Activated T-cell treated with anti-CD3 and anti-CD28 coated beads for 48 hours (primary cell): ENCODE data around the gene BLCAP.

ENCODE experiments used
- DNase-seq: peaks from one replicate; pipeline ENCODE4 v3.0.0-alpha.2; 2020; ENCODE audit warnings: low read depth

The BLCAP gene

DNA sequence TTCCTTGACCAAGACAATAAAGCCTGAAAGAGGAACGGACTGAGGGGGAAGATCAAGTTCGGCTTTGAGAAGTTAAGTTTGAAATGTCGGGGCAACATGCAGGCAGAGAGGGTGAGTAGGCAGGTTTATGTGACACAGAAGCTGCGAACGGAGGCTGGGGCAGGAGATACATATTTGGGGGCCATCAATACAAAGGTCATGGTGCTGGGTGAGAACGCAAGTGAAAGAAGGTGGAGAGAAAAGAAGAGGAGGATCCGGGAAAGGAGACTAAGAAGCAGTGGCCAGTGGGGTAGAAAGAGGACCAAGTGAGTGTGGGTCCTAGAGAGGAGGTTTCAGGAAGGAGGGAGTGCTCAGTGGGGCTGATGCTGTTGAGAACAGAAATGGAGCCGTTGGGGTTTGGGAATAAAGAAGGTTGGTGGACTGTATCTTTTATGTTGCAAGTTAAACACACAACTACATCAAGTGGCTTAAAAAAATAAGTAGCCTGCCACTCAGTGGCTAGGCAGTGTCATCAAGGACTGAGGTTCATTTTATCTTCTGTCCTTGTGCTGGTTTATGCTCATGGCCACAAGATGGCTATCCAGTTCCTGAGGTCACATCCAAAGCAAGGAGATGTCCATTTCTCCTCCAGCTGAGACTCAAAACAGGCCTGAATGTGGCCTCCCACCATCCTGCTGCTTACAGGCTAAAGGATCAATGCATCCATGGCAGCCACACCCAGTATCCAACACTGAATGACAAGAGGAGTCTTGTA lies 1.7 kb upstream of the BLCAP start:
- DNase-seq, result no peak

DNA sequence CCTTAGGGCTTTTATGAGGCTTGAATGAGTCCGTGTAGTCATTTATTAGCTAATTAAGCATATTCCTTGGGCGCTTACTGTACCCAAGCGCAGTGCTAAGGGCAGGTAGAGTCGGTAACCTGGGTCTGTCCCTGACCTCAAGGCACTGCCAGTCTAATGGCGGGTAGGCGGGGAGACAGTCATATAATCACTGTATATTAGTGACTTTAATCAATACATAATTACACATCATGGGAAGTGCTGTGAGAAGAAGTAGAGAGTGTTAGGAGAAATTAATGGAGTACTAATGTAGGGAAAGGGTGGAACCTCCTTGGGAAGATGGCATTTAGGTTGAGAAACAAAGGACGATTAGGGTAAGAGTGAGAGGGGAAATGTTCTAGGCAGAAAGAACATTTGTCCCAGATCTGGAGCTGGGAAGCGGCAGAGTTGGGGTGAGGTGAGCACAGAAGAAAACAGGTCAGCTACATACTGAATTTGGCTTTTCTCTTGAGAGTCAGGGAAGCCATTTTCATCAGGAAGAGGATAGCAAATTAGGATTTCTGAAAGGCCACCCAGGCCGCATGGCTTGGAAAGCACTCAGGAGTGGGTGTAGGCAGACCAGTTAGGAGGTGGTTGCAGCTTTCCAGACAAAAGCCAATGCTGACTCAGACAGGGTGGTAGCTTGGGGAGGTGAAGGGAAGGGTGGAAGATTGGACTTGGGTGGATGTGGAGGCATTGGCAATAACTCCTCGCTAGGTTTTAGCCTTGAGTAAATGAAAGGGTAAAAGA lies 954 bp upstream of the BLCAP start:
- DNase-seq, result no peak

DNA sequence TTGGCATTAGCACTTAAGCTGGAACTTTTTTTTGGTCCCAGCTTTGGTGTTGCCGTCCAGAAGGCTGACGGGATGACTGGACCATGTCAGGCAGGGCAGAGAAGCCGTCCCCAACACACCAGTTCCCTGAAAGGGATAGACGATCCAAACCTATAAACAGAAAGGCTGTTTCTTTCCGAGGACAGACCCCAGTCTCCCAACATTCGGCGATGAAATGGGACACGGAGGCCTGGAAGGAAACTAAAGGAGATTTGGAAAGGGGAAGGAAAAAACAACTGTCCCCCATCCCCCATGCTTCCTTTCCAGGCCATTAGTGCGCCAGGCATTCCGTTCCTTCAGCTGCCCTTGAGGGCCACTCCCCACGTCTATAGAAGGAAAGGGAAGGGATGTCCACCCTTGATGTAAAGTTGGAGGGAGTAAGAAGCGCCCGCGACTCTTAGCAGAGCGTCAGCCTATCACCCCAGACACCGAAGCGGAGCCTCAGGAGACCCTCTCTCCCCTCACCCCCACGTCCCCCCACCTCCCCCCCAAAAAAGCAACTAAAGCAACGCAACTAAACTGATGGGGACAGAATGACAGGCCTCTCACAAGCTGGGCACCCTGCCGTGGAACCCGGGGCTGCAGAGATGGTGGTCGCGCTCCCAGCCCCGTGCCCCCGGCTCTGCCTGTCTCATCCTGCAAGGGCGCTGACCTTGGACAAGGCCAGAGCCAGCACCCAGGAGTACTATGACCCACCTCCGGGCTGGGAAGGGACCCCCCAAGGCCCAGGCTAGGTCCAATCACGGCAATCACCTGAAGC lies 638 bp downstream of the BLCAP start:
- DNase-seq, result no peak

DNA sequence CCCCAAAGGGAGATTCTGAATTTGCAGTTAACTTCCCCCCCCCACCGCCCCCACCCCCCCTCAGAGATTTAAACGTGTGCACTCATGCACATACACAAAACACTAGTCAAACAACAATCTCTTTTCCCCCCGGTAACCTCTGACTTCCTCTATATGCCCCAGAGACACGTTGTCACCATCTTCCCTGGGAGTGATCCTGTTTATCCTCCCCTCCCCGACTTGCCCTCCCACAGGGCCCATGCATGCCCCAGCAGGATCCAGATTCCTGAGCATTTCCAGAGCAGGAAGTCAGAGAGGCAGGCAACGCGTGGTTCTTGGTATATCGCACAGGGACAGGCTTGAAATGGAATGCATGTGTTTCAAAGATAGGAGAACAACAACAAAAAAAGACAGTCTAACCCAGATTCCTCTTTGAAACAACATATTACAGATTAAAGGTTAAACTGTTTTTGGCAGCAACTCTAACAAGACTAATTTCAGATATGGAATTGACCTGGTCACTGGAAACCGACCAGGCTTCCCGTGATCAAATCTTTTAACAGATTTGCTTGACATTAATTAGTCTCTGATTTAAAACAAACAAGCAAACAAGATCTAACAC lies 1.3 kb downstream of the BLCAP start:
- no peak for DNase-seq

DNA sequence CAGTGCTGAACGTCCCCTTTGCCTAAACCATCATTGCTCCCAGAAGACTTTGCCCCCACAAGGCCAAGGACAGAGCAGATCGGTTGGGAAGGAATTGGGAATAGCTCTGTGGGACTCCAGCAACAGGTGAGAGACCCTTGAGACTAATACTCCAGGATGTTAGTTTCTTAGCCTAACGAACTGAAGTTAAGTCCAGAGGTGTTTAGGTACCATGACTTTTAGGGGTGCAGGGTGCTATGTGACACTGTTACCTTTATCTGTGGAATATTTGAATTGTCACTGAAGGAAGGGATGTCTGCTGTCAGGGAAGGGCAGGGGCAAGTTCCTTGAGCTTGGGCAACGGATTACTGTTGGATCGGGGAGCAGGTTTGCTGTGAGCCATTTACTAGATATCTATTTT lies 1.9 kb downstream of the BLCAP start:
- DNase-seq, result no peak

DNA sequence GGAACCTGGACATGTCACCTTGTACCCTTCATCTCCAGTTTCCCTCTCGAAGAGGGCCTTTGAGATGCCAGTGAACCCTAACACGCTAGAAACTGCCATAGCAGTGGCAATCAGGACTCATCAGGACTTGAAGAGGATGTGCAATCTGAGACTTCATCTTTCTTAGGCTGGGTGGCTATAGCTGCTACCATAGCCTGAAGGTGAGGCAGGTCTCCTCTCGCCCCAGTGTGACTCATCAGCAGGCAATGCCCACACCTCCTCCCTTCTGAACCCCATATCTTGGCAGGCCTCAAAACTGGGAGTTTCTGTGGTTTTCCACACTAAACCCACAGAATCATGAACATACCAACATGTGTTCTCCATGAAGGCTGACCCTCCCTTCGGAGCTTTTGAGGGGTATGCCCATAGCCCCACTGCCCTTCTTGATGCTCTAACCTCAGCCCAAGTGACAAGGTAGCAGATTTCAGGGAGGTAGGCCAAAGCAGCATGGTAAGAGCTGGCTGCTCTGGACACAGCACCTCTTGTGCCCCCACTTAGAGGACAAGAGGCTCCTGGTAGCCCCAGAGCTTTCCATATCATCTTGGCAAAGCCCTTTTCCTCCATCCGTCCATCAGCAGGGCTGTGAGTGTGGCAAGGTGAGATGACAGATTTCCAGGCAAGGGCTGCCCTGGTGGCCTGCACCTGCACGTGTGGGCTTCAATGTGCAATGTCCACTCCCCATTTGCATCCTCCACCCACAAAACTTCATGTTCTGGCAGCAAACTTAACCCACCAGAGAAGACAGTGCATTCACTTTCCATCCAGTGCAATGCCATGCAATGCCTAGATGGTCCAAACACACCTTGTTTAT lies 2.6 kb downstream of the BLCAP start:
- no peak for DNase-seq

DNA sequence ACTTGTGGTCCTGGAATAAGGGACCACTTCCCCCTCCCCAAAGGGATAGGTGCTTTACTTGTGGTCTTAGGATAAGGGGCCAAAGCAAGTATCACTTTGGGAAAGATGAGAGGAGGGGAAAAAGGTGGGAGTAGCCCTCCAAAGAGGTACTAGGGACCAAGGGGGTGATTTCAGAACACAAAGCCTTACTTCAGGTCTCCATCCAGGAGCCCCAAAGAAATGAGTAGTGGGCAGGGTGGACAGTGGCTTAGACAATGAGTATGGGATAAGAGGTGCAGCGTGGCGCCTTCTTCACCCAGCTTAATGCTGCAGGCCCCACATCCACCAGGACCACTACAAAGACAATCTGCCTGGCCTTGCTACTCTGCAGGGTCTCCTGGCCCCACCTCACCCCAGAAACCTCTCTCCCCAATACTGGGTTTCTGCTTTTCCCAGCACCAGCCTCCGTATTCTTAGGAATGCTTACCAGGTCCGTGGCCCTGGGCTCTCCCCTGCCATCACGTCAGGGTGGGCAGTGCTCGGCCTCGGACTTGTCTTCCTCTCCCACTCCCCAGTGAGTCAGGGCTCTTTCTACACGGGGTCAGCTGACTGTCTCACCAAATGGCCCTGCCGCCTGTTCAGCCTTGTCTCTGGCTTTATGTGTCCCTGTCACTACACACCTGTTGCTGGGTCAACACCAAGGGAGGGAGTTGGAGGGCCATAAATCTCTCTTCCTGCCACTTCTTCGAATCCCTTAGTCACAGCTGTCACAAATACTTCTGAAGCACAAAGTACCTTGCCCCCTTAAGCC lies 3.6 kb downstream of the BLCAP start:
- no peak for DNase-seq

DNA sequence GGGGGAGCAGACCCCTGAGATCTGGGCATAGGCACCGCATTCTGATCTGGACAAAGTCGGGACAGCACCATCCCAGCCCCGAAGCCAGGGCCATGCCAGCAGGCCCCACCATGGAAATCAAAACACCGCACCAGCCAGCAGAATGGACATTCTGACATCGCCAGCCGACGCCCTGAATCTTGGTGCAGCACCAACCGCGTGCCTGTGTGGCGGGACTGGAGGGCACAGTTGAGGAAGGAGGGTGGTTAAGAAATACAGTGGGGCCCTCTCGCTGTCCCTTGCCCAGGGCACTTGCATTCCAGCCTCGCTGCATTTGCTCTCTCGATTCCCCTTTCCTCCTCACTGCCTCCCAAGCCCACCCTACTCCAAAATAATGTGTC lies 4.7 kb downstream of the BLCAP start:
- DNase-seq, result no peak

DNA sequence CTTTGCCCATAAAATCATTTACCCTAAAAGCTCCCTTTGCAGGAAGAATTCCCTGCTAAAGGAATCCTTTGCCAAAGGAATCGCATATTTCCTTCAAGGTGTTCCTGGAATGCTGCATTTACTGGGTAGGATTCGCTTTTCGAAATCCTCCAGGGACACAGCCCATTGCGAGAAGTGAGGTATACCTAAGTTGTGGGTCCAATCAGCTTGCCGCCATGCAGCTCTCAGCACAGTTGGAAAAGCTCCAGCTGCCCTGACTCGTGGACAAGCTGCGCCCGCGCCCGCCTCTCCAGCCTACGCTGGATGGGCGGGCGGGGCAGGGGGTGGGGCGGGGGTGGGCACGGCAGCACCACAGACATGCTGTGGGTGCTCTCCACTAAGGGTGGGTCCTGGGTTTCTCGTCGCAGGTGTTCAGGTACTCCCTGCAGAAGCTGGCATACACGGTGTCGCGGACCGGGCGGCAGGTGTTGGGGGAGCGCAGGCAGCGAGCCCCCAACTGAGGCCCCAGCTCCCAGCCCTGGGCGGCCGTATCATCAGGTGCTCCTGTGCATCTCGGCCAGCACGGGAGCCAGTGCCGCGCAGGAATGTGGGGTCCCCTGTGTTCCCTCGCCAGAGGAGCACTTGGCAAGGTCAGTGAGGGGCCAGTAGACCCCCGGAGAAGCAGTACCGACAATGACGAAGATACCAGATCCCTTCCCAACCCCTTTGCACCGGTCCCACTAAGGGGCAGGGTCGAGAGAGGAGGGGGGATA lies 5.2 kb downstream of the BLCAP start:
- no peak for DNase-seq

DNA sequence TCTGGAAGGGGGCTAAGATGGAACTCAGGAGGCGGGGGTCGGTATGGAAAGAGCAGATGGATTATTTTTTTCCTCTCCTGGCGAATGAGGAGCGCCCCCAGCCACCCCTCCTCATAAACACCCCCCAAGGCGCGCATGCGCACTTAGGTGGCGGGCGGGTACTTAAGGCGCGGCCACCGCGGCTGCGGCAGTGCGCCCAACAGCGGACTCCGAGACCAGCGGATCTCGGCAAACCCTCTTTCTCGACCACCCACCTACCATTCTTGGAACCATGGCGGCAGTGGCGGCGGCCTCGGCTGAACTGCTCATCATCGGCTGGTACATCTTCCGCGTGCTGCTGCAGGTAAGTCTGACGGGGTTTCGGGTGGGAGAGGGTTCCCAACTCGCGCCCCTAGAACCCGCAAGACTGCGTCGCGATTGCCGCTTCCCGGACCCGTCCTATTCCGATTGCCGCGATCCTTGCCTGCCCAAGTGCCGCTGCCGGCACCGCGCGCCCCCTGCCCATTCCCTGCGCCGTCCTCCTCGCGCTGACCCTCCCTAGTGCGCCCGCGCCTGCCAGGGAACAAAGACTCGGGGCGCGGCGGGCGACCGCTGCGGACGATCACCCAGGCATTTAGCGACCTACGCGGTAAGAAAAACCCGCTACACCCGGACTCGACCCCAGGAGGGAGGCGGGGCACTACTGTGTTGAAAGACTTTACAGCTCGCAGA lies 6.5 kb downstream of the BLCAP start, which contains the start of gene NNAT:
Gene NNAT (plus strand): TSS at position 190 of the 711 bp plus-strand sequence. CDS start 82 bp downstream, at position 272.
- DNase-seq, result no peak

DNA sequence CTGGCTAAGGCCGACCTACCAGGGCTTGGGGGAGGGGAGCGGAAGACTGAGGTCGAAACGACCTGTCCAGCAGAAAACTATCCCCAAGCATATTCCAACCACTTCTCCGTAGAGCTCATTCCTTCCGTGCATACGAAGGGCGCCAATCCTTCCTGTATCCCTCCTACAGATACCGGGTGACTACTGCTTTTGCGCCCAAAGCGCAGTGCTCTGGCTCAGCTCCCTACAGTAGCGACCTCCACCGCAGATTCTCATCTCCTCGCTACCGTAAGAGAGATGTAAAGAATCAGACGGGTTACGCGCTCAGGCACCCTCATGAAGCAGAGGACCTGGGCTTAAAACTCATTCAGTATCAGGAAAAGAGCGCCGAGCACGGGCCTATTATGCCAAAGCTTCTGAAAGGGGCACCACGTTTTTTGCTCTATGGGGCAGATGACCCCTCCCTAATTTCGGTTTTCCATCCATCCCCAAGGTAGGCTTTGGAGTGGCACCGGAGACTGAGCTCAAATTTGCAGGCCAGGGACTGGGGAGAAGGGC lies 7.2 kb downstream of the BLCAP start:
- DNase-seq, result no peak

DNA sequence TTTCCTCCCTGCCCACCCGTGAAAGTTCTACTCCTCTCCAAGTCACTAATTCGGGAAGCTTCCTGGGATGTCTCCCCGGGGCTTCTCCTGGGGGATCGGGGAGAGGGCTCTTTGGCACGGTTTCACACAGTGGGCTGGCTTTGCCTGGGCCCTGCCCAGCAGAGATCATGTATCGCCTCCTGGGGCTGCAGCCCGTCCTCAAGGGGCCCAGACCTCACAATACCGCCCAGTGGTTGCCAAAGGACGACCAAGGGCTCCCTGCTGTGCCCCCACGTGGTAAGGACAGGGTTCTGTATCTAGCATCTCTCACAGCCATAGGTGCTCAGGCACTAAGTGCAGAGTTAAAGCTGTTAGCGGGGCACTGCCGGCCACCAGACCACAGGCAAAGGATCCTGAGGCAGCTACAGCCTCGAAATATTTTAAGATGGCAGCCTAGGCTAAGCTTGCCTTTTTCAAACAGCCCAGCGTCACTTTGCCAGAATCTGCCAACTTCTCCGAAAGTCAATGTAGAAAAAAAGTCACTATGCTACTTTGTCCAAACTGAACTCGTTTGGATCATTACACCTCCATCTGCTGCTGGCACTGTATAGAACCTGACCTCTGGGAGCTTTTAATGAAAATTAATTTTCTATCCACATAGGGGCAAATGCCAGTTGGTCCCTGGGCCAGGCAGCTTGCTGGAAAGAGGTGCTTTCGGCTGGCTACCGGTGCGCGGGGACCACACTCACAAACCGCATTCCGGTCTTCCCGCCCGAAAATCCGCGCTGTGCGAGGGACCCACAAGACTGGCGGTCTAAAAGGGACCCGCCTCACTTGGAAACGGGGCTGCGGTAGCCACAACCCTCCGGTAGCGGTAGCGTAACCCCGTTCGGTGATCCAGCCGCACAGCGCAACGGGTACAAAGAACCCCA lies 7.9 kb downstream of the BLCAP start:
- DNase-seq, result no peak

DNA sequence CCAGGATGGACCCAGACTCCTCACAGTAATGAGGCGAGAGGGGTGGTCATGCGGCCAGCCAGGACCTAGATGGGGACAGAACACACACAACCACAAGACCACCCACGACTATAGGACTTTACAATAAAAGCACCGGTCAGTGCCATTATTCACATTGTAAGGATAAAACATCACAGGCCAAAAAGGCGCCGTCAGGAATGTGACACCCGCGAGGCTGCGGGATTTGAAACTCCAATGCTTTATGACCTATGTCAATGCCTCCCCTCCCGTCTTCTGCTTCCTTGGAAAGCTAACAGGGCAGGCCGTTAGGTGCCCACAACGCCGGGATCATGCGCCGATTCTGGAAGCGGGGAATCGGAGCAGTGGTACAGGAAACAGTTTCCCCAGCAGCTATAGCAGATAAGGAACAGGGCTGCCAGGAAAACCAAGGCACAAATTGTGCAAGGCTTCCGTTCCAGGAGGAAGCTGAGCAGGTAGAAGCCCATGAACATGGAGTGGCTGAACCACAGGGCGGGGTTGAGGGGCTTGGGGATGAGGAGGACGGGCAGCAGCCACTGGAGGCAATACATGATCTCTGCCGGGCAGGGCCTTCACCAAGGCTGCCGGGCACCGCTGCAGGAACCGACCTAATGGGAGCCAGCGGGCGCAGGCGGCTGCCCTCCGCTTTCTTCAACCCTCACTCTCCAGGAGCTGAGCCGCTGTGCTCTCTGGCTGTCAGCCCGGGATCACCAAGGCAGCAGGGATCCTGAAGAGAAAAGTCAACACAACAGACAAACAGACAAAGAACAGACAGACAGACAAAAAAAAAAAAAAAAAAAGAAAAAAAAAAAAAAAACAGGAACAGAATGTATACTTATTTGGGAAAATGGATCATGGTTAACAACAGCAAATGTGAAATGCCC lies 8.8 kb downstream of the BLCAP start:
- DNase-seq, result no peak

DNA sequence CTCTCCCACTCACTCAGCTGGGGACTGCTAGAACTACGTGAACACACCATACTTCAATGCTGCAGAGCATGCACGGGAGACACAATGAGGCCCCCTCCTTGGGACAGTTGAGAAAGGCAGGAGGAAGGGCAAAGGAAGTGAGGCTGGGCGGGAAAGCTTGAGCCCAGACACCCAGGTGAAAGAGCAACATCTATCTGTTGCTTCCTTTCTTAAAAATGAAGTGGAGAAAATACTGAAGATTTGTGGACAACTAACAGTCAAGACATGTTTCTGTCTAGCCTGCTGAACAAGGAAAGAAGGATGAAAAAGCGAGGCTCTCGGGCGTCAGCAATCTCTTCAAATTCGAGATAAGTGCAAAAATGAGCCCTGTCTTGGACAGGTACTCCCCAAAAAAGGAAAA lies 9.6 kb downstream of the BLCAP start:
- no peak for DNase-seq

DNA sequence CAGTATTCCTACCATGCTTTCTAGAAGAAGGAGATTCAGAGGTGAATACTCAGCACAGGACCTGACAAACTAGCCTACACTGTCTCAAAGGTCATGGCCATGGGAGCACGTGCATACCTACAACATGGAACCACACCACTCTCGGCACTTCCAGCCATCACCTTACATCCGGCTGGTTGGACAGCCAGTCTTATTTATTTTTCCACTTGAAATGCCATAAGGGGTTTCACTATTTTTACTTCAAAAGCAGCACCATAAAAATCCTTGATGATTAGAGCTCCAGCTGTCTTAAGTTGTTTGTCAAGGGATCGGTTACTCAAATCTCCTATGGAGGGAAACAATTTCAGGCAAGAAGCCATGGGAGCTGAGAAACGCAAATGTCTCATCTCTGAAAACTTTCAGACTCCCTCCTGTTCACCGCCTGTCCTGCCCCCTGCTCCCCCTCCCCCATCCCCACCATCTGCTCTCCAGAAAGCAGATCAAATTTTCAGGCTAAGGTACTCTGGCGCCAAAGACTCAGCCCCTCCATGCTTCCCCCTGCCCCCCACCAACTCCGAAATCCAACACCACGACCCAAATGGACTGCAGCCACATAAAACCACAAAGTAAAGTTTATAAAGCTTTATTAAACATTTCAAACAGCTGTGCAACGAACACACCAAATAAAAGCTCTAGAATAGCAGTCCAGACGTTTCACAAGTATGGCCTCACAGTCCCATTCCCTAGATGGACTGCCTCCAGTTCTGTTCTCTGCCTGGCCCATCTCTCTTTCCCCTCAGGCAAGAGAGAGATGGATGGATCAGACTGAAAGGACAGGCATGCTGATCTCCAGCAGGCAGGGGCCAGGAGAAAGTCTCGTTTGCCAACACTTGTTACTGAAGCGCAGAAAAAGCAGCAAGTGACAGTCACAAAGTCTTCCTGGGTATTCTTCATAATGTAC lies 10.6 kb downstream of the BLCAP start:
- no peak for DNase-seq

DNA sequence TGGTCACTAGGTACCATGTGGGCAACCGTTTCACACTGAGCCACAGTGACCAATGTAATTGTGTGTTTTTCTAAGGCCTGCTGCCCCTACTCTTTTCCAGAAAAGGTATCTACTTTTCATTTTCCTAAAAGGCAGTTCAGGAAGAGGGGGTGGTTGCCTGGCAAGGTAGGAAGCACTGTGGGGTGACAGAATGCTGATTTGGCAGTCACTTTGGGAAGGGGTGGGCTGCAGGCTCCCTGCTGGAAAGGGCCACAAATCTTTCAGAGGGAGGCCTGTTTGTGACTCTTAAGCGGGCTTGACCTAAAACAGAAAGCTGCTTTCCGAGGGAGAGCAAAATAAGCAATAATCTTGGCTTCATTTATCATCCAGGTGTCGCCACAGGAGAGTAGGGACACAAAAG lies 11.8 kb downstream of the BLCAP start:
- DNase-seq, result no peak
